Measurements from ENCODE around the gene C2CD3.

The C2CD3 gene

DNA sequence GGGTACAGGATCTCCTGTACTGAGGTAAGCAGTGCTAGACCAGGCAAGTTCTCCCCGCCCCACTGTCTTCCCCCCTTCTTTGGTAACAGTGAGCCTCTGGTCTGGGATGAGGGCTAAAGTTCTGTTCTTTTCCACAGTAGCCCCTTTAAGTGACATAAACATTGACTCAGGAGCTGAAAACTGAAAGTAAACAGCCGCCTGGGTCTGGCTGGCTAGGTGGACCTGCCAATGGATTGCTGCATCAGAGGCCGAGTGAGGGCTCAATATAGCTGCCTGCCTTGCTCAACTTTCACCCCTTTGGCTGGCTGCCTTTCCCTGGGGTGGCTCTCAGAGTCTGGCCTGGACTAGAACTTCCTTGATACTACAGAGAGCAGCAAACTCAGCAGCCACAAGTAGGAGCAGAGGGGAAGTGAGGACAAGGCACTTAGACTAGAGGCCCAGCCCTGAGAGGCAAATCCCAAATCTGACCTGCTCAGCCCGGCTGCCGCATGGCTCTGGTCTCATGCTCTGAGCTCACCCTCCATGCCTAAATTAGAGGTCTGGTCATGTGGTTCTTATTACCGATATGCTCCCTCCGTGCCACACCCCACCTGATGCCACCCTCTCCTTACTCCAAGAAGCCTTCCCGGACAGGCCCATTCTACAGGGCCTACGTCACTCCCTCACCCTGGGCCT lies 152.3 kb downstream of the C2CD3 start:
- DNase-seq, result peak; percentile 90

DNA sequence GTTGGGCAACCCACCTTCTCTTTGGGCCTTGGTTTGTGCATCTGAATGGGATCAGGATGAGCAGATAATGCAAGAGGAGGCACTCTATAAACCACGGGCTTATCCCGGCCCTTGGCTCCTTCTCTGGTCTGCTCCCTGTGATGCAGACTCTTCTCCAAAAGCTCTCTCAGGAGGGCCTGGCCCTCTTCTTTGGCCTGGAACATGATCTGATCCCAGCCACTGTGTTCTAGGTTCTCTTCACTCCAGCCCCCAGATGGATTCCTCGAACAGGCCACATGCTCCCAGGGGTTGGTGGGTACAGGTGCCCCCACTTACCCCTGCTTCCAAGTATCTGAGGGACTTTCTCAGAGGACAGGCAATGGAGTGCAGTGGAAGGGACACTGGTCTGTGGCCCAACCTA lies 153.2 kb downstream of the C2CD3 start:
- DNase-seq, result no peak

DNA sequence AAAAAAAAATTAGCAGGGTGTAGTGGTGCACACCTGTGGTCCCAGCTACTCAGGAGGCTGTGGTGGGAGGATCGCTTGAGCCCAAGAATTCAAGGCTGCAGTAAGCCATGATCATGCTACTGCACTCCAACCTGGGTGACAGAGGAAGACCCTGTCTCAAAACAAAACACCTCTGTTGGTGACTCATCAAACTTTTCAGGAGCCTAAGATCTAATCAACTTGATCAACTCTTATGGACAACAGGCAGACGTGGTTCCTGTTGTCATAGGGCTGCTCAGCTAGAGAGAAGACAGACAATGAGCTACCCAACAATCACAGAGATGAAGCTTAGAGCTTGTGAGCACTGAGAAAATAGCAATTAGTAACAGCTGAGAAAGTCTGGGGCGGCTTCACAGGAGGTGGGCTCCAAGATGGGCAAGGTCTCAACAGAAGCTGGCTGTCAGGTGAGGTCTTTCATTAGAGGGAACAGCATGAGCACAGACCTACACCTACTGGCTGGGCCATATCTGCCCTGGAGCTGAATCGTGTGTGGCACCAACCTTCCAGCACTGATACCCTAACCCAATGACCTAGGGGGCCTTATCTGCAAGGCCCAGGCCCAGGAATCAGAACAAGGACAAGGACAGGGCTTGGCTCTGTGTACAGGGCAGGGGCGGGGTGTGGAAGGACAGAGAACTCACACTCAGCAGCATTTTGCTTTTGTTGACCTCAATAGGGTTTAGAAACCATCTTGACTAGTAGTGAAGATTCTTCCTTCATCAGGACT lies 154.7 kb downstream of the C2CD3 start:
- DNase-seq, result no peak

DNA sequence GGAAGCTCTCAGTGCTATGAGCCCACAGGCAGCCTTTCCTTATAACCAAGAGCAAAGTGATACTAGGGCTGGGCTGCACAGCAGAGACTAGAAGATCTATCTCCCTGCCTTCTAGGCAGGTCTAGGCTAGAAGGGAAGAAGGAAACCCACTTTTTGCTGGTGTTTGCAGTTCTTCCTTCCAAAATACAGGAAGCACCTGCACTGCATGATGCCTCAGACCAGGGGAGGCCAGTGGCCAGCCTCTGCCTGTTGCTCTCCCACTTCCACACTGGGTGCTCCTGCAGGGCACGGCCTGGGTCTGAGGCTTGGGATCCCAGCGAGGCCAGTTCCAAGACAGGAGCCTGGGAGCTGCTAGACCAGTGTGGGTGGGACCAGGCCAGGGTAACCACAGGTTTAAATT lies 155.9 kb downstream of the C2CD3 start:
- DNase-seq, result no peak

DNA sequence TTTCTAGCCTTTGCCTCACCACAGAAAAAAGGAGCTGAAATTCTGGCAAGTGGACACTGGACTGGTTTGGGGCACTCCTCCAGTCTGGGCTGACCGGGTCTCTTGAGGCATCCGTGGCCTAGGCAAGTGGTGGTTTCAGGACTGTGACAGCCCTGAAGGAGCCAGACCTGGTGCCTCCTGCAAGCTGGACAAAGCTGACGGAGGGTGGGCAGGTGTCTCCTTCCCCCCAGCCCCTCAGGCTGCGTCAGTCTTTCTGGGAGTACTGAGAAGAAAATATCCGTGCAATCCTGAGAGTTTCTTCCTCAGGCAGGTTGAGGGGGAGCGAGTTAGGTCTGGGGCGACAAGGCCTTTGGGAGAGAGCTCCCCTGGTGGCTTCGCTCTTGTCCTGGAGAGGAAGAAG lies 157.7 kb downstream of the C2CD3 start:
- DNase-seq, result no peak

DNA sequence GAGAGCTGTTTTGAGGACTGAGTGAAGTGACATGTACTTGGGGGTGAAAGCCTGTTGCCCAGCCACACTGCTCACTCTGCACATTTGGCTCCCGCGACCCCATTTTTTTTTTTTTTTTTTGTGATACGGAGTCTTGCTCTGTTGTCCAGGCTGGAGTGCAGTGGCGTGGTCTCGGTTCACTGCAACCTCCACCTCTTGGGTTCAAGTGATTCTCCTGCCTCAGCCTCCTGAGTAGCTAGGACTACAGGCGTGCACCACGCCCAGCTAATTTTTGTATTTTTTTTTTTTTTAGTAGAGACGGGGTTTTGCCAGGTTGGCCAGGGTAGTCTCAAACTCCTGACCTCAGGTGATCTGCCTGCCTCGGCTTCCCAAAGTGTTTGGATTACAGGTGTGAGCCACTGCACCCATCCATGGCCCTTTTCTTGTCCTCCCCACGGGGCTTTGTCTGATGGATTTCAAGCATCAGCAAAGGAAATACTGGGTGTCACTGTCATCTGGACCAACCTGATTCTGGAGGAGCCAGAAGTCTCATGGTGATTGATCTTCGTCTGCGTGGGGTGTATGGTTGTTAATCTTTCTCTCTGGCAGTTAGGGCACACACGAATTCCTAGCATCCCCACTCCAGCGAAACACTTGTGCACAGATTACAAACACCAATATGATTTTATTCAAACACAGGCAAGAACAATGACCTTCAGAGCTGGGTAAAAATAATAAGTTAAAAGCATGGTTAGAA lies 158.6 kb downstream of the C2CD3 start:
- no peak for DNase-seq

DNA sequence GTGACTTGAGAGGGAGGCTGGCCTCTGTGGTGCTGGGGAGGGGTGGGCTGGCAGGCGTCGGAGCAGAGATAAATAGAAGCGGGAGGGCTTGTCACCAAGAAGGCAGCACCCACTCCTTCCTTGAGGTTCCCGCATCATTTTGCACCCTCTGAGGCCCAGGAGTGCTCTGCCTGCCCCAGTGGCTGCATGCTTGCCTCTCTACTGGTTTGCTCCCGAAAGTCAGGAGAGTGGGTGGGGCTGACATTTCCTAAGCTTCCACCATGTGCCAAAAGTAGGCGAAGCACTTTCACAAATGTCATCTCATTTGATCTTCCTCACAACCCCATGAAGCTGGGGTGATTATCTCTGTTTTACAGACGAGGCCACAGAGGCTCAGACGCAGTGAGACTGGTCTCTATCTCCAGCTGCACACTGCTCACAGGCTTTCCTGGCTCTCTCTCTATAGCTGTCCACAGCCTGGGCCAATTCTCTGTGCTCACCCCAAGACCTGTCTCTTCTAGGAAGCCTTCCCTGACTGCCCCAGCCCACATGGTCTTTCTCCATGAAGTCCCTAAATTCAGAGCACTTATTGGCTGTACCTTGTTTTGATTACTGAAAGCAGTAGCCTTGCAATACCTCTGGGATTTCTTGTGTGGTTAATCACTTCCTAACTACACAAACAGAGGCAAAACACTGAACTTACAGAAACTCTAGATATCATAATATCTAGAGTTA lies 159.3 kb downstream of the C2CD3 start:
- peak; percentile 23 for DNase-seq

DNA sequence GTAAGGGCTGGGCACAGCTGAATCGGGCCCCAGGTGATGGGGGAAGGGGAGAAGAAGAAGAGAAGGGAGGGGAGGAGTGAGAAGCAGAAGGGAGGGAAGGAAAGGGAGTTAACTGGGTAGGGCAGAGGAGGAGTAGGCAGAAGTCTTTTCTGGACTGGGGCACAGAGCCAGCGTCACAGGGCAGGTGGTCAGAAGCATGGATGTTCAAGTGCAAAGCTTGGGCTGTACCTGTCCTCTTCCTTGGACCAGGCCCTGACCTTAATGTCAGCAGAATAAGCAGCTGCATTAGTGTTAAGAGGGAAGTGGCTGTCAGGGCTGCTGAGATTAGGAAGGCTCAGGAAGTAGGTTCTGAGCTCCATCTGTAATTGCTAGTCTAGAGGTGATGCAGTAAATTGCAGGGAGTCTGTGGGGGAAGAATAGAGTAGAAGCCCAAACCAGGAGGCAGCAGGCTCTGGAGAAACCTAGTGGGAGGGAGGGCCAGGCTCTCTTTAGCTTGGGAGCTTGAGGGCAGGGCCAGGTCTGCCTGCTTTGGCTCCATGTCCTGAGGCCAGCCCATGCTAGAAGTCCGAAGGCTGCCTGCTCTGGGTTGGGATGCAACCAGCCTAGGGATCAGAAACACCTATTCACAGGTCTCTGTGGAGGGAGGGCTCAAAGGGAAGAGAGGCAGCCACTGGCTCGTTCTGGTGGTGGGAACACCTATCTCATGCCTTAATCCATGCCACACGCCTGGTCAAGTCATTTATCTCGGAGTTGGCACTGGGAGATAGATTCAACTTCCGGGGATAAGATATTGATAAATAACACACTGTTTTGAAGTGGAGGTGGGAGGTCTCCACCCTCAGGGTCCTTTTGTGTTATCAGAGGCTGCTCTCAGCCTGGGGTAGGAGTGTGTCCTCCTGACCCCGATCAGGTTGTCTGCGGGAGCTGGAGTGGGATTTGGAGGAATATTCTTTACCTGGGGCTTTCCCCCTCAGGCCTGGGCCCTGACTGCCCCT lies 160.2 kb downstream of the C2CD3 start:
- DNase-seq, result no peak

DNA sequence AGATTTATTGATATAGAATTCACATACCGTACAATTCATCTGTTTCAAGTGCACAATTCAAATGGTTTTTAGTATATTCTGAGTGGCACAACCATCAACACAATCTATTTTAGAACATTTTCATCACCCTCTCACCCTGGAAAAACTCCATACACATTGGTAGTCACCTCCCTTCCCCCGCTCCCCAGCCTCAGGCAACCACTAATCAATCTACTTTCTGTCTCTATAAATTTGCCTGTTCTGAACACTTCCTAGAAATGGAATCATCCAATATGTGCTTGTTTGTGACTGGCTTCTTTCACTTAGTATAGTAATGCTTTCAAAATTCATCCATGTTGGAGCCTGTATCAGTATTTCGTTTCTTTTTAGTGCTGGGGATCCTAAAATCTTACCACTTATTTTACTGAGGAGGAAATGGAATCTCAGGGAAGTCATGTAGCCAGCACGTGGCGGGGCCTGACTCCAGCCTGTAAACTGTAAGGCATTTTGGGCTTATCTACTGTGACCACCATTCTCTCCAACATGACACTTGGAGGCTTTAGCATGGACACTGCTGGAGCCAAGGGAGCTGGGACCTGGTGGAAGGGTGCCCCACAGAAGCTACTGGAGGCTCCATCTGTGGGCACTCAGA lies 161.0 kb downstream of the C2CD3 start:
- no peak for DNase-seq

DNA sequence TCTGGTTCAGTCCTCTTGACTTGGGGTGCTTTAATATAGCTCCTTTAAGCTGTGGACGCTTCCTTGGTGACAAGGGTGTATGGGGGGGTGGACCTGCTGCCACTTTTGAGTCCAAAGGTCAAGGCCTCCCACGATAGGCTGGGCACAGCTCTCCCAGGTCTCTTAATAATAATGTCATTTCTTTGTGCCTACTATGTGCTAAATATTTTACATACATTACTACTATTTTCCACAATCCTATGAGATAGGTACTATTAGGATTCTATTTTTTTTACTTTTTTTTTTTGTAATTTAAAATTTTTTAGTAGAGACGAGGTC lies 161.6 kb downstream of the C2CD3 start:
- DNase-seq, result no peak

DNA sequence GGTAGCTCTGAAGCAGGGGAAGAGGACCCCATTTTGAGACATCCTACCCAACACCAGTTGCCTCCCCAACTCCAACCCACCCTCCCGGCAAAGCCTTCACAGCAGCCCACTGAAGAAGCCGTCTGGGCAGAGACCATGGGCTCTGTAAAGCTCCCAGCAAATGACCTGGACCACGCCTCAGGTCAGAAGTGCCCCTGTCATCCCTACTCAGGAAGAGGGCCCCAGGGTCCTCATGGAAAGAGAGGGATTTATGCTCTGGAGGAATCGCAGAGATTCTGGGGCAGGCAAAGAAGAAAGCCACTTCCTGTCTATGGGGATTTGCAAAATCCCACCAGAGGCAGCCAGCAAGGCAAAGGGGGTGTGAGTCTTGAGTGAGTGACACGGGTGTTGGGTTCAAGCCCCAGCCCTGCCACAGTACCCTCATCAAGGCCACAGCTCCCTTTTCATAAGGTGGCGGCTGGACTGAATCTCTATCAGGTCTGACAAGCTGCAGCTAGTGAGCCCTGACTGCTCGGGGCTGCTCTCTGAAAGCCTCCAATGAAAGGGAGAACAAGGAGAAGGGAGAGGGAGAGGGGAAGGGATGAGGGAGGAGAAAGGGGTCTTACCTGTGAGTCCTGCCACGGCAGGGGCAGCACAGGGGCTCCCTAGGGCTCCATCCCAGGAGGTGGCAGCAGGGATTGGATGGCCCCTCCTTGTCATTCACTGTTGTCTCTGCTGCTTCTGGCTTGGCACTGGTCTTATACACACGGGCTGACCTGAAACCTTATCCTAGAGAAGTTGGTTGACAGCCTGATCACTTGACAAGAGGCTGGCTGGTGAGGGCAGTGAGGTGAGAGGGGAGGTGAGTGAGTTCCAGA lies 162.2 kb downstream of the C2CD3 start, which contains the start of gene UCP3:
Gene UCP3, minus strand, starts transcription at position 713 of the 857 bp plus-strand sequence. CDS start 2,043 bp downstream, outside the sequence.
- DNase-seq, result no peak

DNA sequence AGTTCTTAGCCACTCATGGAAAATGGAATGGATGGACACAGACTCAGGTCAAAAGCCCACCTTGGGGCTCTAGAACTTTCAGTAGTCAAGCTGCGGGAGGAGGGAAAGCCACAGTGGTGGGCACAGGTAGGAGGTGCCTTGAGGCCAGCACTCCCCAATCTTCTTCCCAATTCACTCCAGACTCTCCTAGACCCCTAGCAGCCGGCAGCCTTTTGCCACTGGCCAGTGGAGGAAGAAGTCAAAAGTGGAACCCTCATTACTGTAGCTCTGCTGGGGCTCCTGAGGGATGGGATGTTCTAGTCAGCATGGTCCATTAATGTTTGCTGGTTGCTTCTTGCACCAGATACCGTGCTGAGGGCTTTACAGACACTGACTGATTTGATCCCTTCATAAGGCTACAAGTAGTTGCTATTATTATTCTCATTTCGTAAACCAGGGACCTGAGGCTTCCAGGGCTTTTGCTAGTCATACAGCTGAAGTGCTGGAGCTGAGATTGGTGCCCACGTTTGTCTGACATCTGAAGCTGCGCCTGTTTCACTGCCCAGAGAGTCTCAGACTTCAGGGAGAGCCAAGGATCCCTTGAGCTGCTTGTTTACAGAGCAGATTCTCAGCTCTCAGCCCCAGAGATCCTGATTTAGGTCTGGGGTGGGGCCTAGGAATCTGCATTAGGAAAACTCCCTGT lies 163.0 kb downstream of the C2CD3 start:
- no peak for DNase-seq

DNA sequence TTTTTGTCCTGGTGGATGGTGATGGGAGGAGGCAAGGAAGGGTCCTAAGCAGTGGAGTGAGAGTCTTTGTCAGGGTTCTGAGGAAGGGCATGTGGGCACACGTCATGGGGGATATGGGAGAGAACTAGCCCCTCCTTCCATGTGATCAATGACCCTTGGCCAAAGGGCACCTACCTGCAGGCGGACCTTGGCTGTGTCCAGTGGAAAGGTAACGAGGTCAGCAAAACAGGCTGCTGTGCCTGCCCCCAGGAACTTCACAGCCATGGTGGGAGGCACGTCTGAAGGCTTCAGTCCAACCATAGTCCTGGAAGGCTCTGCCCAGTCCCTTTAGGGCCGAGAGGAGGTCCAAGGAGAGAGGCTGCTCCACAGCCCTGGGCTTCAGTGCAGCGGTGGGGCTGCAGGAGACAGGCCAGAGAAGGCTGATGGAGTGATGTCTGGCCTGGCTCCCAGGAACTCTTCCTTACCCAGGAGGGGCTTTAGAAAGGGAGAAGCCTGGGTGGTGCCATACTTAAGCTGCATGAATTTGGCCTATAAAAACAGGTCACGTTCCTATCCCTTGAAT lies 164.0 kb downstream of the C2CD3 start:
- no peak for DNase-seq

DNA sequence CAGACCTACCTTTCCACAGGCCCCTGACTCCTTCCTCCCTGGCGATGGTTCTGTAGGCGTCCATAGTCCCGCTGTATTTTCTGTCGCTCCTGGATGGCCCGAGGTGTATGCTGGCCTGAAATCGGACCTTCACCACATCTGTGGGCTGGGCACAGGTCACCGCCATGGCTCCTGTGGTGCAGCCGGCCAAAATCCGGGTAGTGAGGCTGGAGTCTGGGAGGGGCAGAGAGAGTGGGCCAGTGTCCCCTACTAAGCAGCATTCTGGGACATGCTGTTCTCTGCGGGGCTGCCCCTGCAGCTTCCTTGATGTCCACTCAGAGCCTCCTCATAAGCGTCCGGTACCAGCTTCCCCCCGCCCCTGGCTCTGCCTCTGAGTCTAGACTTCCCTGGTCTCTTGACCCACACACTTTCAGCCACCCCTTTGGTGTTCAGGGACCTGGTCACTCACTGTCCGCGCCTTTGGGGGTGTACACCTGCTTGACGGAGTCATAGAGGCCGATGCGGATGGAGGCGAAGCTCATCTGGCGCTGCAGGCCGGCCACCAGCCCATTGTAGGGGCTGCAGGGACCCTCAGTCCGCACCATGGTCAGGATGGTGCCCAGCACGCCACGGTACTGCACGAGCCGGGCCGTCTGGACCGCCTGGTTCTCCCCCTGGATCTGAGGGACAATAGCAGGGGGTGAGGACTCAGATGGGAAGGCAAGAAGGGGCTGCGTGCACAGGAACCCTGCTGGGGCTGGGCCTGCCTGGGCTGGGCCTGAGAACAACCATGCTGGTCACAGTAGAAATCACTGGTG lies 164.9 kb downstream of the C2CD3 start:
- DNase-seq, result no peak

DNA sequence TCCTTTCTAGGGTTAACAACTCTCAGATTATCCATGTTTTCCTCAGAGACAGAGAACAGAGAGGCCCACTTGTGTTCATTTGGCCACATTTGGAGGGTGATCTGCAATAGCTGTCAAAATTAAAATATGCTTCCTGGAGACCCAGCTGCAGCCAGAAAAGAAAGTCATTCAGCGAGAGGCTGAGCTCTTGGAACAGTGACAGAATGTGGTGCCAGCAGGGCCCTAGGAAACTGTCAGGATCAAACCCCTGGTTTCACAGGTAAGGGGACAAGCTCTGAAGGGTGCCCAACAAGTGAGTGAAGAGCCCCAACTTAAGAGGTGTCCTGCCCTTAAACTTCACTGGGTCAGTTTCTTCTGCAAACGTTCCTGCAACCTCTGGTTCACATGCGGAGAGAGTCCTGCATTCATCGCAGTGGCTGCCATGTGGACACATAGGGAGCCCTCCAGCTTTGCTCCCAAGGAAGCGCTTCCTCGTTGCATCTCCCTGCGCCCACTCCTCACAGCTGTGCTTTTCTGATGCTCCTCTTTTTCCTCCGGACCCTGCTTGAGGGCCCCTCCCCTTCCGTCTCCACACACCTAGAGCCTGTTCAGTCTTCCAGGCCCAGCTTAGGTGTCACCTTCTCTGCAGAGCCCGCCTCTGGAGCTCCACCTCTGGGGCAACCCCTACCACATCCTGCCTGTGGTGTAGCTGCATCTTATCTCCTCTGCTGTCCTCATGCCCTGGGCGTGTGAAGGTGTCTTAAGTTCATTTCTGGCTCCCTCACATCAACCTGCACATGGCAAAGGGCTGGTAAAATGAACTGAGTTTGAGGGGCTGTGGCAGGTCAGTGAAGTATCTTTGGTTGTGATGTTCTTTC lies 165.8 kb downstream of the C2CD3 start:
- no peak for DNase-seq

DNA sequence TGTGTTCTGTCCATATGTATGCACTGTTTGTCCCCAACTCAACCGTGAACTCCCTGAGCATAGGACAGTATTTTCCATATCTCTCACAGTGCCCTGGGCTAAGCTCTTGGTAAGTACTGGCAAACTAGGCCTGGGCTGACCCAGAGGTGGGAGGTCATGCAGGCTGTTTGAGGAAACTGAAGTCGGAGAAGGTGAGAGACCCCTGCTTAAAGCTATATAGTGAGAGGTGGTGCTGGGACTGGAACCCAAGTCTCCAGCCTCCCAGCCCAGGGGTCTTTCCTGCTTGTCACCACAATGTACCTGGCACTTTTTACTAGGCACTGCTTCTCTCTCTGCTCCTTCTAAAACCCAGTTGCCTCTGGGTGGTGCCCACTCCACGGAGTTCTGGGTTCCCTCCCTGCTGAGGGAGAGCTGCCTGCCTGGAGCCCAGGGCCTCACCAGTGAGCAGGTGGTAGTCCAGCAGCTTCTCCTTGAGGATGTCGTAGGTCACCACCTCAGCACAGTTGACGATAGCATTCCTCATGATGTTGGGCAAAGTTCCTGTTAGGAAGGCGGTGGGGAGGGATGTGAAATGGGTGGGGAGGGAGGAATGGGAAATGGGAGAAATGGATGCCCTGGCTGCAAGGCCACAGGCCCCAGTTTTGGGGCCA lies 166.6 kb downstream of the C2CD3 start:
- DNase-seq, result no peak

DNA sequence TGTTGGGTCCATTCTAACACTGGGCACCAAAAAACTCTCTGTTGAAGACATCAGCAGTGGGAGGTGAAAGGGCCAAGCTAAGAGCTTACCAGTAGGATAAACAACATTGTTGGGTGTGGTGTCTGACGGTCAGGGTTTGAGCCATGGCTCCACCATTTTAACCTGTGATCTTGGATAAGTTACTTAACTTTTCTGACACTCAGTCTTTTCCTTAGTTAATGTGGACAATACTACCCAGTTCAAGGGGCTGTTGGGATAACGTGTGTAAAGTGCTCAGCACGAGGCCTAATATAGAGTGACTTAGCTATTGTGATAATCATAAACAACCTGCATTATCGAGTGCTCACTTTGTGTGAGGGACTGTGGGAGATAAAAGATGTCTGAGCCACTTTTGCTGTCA lies 168.0 kb downstream of the C2CD3 start:
- DNase-seq, result no peak

Measured in inflammatory macrophage treated with lipopolysaccharide for 4 hours (primary cell).